ENCODE measurements around the gene ATP6V0B. TPM values are rescaled to one million over a fixed set of nuclear protein-coding genes. Genes with fewer than 3 reads are reported as not detected.

Gene ATP6V0B
- total and polyA plus RNA-seq, 3 donors from 2014 or later, result 102 to 222 (median 173) TPM

DNA sequence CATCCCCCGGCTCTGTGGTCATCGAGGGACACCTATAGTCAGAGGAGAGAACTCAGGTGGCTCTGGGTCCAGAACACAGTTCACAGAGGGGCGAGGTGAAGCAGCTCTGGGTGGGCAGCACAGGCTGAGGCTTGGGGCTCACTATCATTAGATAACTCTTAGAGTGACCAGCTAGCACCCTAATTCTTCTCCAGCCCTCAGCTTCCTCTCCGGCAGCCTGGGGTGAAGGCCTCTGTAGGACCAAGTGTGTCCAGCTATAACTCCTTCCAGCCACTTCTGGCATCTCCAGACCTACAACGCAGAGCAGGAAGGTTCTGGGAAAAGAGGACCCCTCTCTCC, 39.8 kb upstream of the ATP6V0B start:
- 47 to 80% methylated on average over 2 to 5 of the region's 5 CpGs for WGBS, 2 donors
- H3K27ac ChIP-seq, result no peak overlapping the region
- H3K36me3 ChIP-seq (ENCODE audit: low read depth, missing control alignments), result no peaks in the 10 kb centered on the region
- TF ChIP-seq, protein P1, sequence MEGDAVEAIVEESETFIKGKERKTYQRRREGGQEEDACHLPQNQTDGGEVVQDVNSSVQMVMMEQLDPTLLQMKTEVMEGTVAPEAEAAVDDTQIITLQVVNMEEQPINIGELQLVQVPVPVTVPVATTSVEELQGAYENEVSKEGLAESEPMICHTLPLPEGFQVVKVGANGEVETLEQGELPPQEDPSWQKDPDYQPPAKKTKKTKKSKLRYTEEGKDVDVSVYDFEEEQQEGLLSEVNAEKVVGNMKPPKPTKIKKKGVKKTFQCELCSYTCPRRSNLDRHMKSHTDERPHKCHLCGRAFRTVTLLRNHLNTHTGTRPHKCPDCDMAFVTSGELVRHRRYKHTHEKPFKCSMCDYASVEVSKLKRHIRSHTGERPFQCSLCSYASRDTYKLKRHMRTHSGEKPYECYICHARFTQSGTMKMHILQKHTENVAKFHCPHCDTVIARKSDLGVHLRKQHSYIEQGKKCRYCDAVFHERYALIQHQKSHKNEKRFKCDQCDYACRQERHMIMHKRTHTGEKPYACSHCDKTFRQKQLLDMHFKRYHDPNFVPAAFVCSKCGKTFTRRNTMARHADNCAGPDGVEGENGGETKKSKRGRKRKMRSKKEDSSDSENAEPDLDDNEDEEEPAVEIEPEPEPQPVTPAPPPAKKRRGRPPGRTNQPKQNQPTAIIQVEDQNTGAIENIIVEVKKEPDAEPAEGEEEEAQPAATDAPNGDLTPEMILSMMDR (IDR thresholded peaks at IDR 0.05), result no peak
- TF ChIP-seq POLR2A (IDR thresholded peaks at IDR 0.05), result no peak
- H3K27me3 ChIP-seq, result no peaks in the 10 kb centered on the region
- intact Hi-C loops (cut with DNase I; ENCODE audit: low total_unique reads), result loop anchor here (10.0 kb wide), 1 partner anchor 400 kb away; the partner anchor contains the start of gene PTPRF
- H3K4me1 ChIP-seq, result peaks cover 15% of the 10 kb centered on the region
- no peak for DNase-seq
- H3K4me3 ChIP-seq, result no peak overlapping the region
- H3K9me3 ChIP-seq, result no peaks in the 10 kb centered on the region

GRCh38 chr1:43935711-43936427, 38.9 kb upstream of the ATP6V0B start:
- no peak overlapping the region for H3K27ac ChIP-seq
- H3K36me3 ChIP-seq (ENCODE audit: low read depth, missing control alignments), result no peaks in the 10 kb centered on the region
- DNase-seq, result no peak
- 24 to 55% methylated on average over 4 to 14 of the region's 48 CpGs for WGBS, 2 donors
- no peak for TF ChIP-seq POLR2A (IDR thresholded peaks at IDR 0.05)
- TF ChIP-seq, protein P1 (IDR thresholded peaks at IDR 0.05), result no peak
- H3K27me3 ChIP-seq, result no peaks in the 10 kb centered on the region
- peaks cover 15% of the 10 kb centered on the region for H3K4me1 ChIP-seq
- intact Hi-C loops (cut with DNase I; ENCODE audit: low total_unique reads), result loop anchor here (2.0 to 10.0 kb wide), 2 partner anchors 173 to 401 kb away; partner anchors contain the start of gene PTPRF
- no peaks in the 10 kb centered on the region for H3K9me3 ChIP-seq
- H3K4me3 ChIP-seq, result peak overlapping the region; percentile 39 to 40

- H3K36me3 ChIP-seq (ENCODE audit: low read depth, missing control alignments), result no peaks in the 10 kb centered on the region
- intact Hi-C loops (cut with DNase I; ENCODE audit: low total_unique reads), result loop anchor here (2.0 to 10.0 kb wide), 2 partner anchors 174 to 402 kb away; partner anchors contain the start of gene PTPRF
- peak; percentile 40 for DNase-seq
- no peaks in the 10 kb centered on the region for H3K9me3 ChIP-seq
- TF ChIP-seq, protein P1 (IDR thresholded peaks at IDR 0.05), result no peak
- TF ChIP-seq POLR2A (IDR thresholded peaks at IDR 0.05), result no peak
- H3K27me3 ChIP-seq, result no peaks in the 10 kb centered on the region
- H3K4me1 ChIP-seq, result peaks cover 15% of the 10 kb centered on the region
- peak overlapping the region; percentile 34 to 40 for H3K4me3 ChIP-seq
- 8% methylated on average over 42 of the region's 56 CpGs; no CpG with 5 or more reads in 1 of the 2 donors for WGBS, 2 donors
- no peak overlapping the region for H3K27ac ChIP-seq
These were observed 38.2 kb upstream of the ATP6V0B start for GRCh38 chr1:43936431-43937151.

GRCh38 chr1:43937179-43937865, 37.4 kb upstream of the ATP6V0B start:
- H3K36me3 ChIP-seq (ENCODE audit: low read depth, missing control alignments), result no peaks in the 10 kb centered on the region
- DNase-seq, result no peak
- H3K4me1 ChIP-seq, result peaks cover 15% of the 10 kb centered on the region
- H3K4me3 ChIP-seq, result no peak overlapping the region
- H3K27ac ChIP-seq, result no peak overlapping the region
- WGBS, 2 donors, result 91% methylated on average over 7 to 8 of the region's 8 CpGs
- no peak for TF ChIP-seq POLR2A (IDR thresholded peaks at IDR 0.05)
- TF ChIP-seq, protein P1 (IDR thresholded peaks at IDR 0.05), result no peak
- no peaks in the 10 kb centered on the region for H3K27me3 ChIP-seq
- intact Hi-C loops (cut with DNase I; ENCODE audit: low total_unique reads), result loop anchor here (2.0 to 10.0 kb wide), 2 partner anchors 175 to 403 kb away; partner anchors contain the start of gene PTPRF
- no peaks in the 10 kb centered on the region for H3K9me3 ChIP-seq

All from testis (tissue), 3 donors.